ENCODE data around the gene KCNK10.
A peak's percentile ranks its signal among the peaks of the same experiment; 100 is the strongest.

Gene KCNK10

DNA sequence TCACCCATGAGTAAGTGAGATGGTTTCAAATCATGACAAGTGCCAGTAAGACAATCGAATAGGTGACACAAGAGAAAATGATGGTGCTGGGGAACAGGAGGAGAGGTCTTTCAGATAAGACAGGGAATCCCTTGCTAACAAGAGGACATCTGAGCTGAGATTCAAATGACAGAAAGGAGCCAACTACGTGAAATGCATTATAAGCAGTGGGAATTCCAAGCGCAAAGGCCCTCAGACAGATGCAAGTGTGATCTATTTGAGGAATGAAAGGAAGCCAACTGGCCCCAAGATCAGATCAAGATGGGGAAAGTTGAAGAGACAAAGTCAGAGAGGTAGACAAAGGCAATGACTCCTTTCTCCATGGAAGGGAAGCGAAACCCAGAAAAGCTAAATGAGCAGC is 4.7 kb downstream of the KCNK10 start:
- no peak for DNase-seq (ENCODE audit: low spot score)

GRCh38 chr14:88316521-88316920 is 6.5 kb downstream of the KCNK10 start:
- no peak for DNase-seq (ENCODE audit: low spot score)

DNA sequence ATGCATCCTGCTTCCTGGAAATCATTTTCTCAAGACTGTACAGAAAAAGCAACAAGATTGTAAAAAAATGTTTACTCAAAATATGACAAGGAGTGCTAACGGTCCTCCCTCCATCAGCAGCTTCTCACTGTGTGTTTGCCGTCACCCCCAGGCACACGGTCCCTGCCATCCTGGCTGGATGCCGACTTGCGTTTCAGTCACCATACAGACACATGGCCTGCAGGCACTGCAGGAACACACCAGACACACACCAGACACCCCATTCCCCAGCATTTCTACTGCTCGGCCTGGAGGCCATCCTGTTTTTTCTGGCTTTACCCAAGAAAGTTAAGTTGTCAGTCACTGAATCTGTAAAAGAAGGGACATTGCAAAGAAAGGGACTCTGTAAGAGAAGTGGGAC is 10.8 kb downstream of the KCNK10 start:
- DNase-seq (ENCODE audit: low spot score) = no peak

DNA sequence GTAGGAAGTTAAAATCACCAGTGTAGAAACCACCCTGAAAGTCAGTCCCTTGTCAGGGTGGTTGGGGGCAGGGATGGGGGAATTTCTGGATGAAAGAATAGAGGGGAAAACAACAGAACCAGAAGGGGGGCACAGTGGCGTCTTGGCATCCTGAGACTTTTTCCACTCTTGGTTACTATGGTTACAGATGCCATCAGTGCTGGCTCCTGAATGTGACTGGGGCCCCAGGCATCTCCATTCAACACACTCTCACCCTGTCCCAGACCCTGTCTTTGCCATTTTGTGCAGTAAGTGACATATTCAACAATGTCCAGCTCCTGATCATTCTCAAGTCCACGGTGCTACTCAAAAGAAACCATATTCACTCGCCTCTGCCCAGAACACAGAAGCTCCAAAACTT is 11.3 kb downstream of the KCNK10 start:
- DNase-seq (ENCODE audit: low spot score) = no peak

DNA sequence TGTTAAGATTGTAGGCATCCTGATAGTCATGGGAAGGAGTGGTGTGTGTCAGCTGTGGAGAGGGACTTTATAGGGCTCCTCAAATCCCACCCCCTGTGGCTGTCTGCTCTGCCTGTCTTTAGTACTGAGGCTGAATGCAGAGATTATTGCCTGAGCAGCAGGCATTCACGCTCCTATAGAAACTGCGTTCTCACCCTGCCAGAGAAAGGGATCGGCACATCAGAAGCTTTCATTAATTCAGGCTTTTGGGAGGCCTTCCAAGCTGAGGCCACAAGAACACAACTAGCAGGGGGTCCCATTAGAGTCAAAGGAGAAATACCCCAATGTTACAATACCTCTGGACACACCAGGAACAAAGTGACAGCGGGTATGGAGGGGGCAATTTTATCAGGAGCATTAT is 12.6 kb downstream of the KCNK10 start:
- DNase-seq (ENCODE audit: low spot score) = no peak

- DNase-seq (ENCODE audit: low spot score) = no peak
These were observed 13.0 kb downstream of the KCNK10 start for GRCh38 chr14:88310021-88310420.

GRCh38 chr14:88305528-88306322 is 17.3 kb downstream of the KCNK10 start:
- no peak for DNase-seq (ENCODE audit: low spot score)

DNA sequence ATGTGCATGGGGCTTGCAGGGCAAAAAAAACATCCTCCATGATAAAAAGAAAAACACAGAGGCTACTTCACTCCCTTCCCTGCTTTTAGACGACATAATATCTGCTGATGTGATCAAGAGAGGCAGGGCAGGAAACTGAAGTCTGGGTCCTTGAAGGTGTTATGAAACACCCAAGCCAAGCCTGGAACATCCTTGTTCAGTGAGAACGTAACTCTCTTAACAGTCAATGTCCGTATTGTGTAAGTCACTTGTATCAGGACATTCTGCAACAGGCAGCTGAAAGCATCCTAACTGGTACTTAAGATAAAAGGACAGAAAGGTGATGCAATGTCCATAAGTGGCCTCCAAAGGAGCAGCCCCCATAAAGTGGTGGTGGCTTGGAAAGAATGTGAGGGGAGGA is 20.0 kb downstream of the KCNK10 start:
- DNase-seq (ENCODE audit: low spot score) = no peak

DNA sequence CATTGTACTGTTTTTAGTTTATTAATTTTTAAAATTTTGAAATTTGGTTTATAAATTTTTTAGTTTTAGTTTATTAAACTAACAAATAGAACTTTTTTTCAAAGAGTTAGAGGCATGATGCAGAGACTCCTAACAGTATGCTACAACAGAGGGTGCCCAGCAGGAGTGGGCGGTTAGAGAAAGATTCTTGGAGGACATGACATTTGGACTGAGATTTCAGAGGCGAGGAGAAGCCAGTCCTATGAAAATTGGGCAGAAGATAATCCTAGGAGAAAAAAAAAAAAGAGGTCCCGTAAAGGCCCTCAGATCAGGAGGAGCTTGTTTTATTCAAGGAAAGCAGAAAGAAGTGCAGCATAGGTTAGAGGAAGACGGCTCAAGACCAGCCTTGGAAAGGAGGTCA is 21.7 kb downstream of the KCNK10 start:
- DNase-seq (ENCODE audit: low spot score) = no peak

DNA sequence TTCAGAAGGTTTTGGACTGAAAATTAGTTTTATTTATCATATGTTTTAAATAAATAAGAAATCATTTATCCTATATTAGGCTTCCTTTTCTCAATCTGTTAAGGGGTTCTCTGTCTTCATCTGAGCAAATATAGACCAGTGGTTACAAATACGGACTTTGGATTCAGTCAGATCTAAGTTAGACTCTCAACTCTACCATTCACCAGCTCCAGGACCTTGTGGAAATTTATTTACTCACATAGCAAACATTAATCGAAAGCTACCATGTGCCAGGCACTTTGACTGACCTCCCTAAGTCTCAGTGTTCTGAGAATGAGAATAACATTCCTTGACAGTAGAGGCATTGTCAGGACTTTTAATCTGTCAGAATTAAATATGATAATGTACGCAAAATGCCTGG is 22.3 kb downstream of the KCNK10 start:
- no peak for DNase-seq (ENCODE audit: low spot score)

DNA sequence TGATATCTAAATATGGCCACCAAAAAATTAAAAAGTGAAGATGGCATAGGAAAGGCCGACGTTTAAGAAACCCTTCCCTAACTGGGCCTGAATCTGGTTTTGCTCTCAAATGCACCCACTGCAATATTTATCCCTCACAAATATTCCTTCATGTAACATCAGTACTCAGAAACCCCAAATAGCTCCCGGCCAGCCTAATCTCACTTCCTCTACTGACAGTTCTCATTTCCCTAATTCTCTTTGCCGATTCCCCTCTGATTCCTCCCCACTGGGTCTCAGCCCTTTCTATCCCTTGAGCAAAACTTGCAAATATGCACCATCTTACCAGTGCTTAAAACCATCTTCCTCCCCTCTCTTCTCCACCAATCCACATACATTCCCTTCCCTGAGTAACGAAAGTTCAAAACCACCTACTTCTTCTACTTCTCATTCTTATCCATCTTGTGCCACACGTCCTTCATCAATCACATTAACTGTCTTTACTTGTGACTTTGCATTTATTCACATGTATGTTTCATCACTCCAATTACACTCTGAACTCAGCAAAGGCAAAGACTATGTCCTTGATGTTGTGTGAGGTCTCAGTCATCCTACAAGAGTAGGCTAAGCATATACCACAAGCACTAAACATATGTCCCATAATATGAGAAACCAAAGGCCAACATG is 23.1 kb downstream of the KCNK10 start:
- no peak for DNase-seq (ENCODE audit: low spot score)

DNA sequence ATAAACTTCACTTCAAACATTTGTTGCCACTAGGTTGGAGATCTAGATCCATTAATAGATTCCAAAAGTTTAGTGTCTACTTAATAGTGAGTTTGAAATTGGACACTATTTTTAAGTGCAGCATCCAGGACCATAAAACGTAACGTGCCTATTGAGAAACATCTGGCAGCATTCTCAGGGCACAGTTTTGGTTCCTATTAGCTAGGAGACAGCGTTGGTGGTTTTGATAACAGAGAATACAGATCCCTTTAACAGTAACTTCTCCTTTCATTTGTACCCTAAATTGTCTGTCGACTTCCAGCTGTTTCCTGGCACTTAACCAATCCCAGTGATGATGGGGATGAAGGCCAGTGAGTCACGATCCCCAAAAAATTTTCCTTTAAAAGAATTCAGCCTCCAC is 25.8 kb downstream of the KCNK10 start:
- DNase-seq (ENCODE audit: low spot score) = no peak

DNA sequence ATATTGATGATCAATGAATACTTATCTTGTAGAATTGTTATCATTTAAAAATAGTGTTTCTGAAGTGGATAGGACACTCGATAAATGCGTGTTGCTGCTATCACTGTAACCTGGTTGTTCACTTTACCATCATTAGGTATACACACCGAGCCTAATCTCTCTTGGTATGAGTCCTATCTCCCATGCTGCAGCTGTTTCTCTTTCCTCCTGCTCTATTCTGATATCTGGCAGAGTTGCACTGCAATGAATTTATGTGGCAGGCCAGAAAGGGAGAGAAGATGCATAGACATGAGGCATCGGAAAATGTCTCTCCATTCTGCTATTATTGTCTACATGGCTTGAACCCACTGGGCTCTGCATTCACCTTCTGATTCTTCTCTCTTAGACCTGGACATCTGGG is 26.7 kb downstream of the KCNK10 start:
- DNase-seq (ENCODE audit: low spot score) = no peak

DNA sequence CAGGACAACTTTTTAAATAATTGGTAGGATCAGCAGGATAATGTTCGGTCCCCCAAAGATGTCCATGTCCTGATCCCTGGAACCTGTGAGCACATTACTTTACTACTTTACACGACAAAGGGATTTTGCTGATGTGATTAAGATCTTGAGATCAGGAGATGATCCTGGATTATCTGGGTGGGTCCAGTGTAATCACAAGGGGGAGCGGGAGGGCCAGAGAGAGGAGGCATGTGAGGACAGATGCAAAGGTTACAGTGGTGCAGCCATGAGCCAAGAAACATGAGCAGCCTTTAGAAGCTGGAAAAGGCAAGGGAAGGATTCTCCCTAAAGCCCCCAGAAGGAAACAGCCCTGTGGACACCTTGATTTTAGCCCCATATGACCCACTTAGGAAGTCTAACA is 33.1 kb downstream of the KCNK10 start:
- DNase-seq (ENCODE audit: low spot score) = no peak

DNA sequence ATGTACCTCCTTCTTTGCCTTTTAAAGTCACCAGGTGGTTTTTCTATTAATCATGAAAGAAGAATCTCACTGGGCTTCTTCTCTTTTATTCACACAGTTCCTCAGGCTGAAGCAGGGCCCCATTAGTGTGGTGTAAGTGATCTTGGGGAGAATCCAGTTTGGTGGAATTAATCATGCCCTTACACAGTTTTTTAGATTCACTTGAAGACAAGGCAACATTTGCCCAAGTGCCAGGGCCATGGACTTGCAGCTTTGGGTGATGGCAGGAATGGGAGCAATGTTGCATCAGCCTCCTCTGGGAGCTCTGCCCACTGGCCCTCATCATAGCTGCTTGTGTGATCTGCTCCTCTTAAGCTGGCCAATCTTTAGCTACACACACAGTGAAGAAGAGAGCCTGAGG is 33.8 kb downstream of the KCNK10 start:
- DNase-seq (ENCODE audit: low spot score) = no peak

DNA sequence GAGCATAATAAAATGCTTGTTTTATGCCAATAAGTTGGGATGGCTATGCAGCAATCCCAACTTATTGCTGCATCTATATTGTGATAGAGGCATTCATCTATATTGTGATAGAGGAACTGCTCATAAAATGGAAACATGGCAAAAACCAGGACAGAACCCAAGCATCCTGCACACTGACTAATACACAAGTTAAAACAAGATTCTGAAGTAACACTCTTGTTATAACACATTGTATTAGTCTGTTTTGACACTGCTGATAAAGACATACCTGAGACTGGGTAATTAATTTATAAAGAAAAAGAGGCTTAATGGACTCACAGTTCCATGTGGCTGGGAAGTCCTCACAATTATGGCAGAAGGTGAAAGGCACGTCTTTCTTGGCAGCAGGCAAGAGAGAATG is 36.8 kb downstream of the KCNK10 start:
- DNase-seq (ENCODE audit: low spot score) = no peak

DNA sequence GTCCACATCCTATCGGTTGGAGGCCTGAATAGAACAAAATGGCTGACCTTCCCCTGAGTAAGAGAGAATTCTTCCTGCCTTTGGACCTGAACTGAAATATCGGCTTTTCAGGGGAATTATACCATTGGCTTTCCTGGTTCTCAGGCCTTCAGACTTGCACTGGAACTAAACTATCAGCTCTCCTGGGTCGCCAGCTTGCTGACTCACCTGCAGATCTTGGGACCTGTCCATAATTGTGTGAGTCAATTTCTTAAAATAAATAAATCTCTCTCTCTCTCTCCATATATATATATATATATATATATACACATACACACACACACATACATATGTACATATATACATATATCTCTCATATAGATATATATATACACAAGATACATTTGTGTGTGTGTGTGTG is 41.6 kb downstream of the KCNK10 start:
- no peak for DNase-seq (ENCODE audit: low spot score)

- DNase-seq (ENCODE audit: low spot score) = no peak
These were observed 46.0 kb downstream of the KCNK10 start for GRCh38 chr14:88276923-88277596.

GRCh38 chr14:88272390-88273269 is 50.4 kb downstream of the KCNK10 start:
- DNase-seq (ENCODE audit: low spot score) = no peak

- DNase-seq (ENCODE audit: low spot score) = no peak
These were observed 51.9 kb downstream of the KCNK10 start for GRCh38 chr14:88271205-88271604.

DNA sequence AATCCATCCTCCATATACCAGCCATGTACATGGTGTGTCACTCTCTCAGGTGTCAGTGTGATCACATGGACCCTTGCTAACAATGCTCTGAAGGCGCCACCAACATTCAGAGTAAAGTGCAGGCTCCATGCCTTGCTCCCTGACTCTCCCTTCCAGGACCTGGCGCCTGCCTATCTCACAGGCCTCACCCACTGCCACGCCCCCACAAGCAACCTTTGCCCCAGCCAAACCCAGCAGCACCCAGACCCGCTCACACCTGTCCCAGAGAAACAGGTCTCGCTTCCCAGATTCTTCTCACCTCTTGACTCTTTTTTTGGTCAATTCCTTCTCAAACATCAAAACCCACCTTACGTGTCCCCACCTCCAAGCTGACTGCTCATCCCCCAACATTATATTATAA is 52.3 kb downstream of the KCNK10 start:
- peak; percentile 40 for DNase-seq (ENCODE audit: low spot score)

GRCh38 chr14:88269806-88270420 is 53.2 kb downstream of the KCNK10 start:
- no peak for DNase-seq (ENCODE audit: low spot score)
